ENCODE measurements around the gene KANK4. TPM values are rescaled to one million over a fixed set of nuclear protein-coding genes. Genes with fewer than 3 reads are reported as not detected.

Gene KANK4
- total RNA-seq, 4 donors from 2014 or later: 2.5 TPM; not detected in 3

GRCh38 chr1:62327360-62328055 lies 8.3 kb upstream of the KANK4 start:
- Histone ChIP-seq H3K36me3 (no peaks in the 10 kb centered on the region), H3K9me3 (no peaks in the 10 kb centered on the region), H3K27me3 (no peaks in the 10 kb centered on the region), H3K4me3 (no peak overlapping the region), H3K4me1 (no peaks in the 10 kb centered on the region), H3K27ac (no peak overlapping the region)
- TF ChIP-seq POLR2A (IDR thresholded peaks at IDR 0.05) (no peak), CTCF (IDR thresholded peaks at IDR 0.05) (no peak)
- no peak for DNase-seq

- TF ChIP-seq CTCF (IDR thresholded peaks at IDR 0.05) (no peak), POLR2A (IDR thresholded peaks at IDR 0.05) (no peak)
- Histone ChIP-seq H3K9me3 (no peaks in the 10 kb centered on the region), H3K4me1 (no peaks in the 10 kb centered on the region), H3K4me3 (no peak overlapping the region), H3K36me3 (no peaks in the 10 kb centered on the region), H3K27ac (no peak overlapping the region), H3K27me3 (no peaks in the 10 kb centered on the region)
- DNase-seq: no peak
Observed at GRCh38 chr1:62325681-62326080, 6.4 kb upstream of the KANK4 start.

GRCh38 chr1:62325081-62325480 lies 5.8 kb upstream of the KANK4 start:
- DNase-seq: no peak
- TF ChIP-seq POLR2A (IDR thresholded peaks at IDR 0.05): no peak
- TF ChIP-seq CTCF (IDR thresholded peaks at IDR 0.05): no peak
- Histone ChIP-seq H3K9me3 (no peaks in the 10 kb centered on the region), H3K4me1 (no peaks in the 10 kb centered on the region), H3K36me3 (no peaks in the 10 kb centered on the region), H3K4me3 (no peak overlapping the region), H3K27me3 (no peaks in the 10 kb centered on the region), H3K27ac (no peak overlapping the region)

GRCh38 chr1:62321446-62321845 lies 2.2 kb upstream of the KANK4 start:
- H3K27me3 ChIP-seq: peaks cover 0 to 12% of the 10 kb centered on the region in 2 donors
- H3K4me1 ChIP-seq: peaks cover 0 to 11% (median 0%) of the 10 kb centered on the region in 4 donors
- no peaks in the 10 kb centered on the region for H3K36me3 ChIP-seq
- H3K27ac ChIP-seq: no peak overlapping the region
- DNase-seq: no peak
- no peak overlapping the region for H3K4me3 ChIP-seq
- H3K9me3 ChIP-seq: no peaks in the 10 kb centered on the region
- no peak for TF ChIP-seq CTCF (IDR thresholded peaks at IDR 0.05)
- TF ChIP-seq POLR2A (IDR thresholded peaks at IDR 0.05): no peak

- TF ChIP-seq POLR2A (IDR thresholded peaks at IDR 0.05) (no peak), CTCF (IDR thresholded peaks at IDR 0.05) (no peak)
- Histone ChIP-seq H3K9me3 (no peaks in the 10 kb centered on the region), H3K27ac (no peak overlapping the region), H3K4me1 (peaks cover 0 to 11% (median 0%) of the 10 kb centered on the region in 4 donors), H3K27me3 (peaks cover 0 to 12% of the 10 kb centered on the region in 2 donors), H3K4me3 (peak overlapping the region in 2 of 4 donors; percentile 44 to 45), H3K36me3 (no peaks in the 10 kb centered on the region)
- DNase-seq: no peak
Observed at GRCh38 chr1:62318320-62318755, 896 bp downstream of the KANK4 start.
